Muscle of leg (tissue), 11 donors: ENCODE data around the gene SREBF2. TPM values are rescaled to one million over a fixed set of nuclear protein-coding genes. Genes with fewer than 3 reads are reported as not detected.

Source experiments
- DNase-seq: peaks from one replicate; pipeline ENCODE4 v3.0.0; 2013
- H3K27ac ChIP-seq: one replicate; pipeline ENCODE4 v1.5.1; 2013; ENCODE audit warnings: mild to moderate bottlenecking, low read length, control low read depth
- H3K27me3 ChIP-seq: one replicate; pipeline ENCODE4 v1.6.1; 2013; ENCODE audit warnings: low read length; ENCODE audit not compliant: control insufficient read depth, insufficient read depth
- H3K36me3 ChIP-seq: one replicate; pipeline ENCODE4 v1.6.1; 2013; ENCODE audit warnings: low read length; ENCODE audit not compliant: control insufficient read depth, insufficient read depth
- H3K4me1 ChIP-seq: one replicate; pipeline ENCODE4 v1.6.1; 2013; ENCODE audit warnings: low read length; ENCODE audit not compliant: control insufficient read depth, insufficient read depth
- H3K4me3 ChIP-seq: one replicate; pipeline ENCODE4 v1.5.1; 2013; ENCODE audit warnings: low read length, control low read depth
- H3K9me3 ChIP-seq: replicated peaks from 2 replicates; pipeline ENCODE4 v1.6.1; 2013; ENCODE audit warnings: low read depth, low read length; ENCODE audit not compliant: control insufficient read depth
- WGBS: methylation state at CpG from one replicate; pipeline ENCODE4 v1.1.5; 2013; ENCODE audit warnings: missing lambda C conversion rate; ENCODE audit not compliant: insufficient coverage; 5-methylcytosine and 5-hydroxymethylcytosine counted together
- polyA plus RNA-seq, 8 donors: library from polyadenylated mRNA; unstranded; fragments of 120-200 nt; gene quantifications; one replicate each; pipeline versions ENCODE4 v1.2.1 to v1.2.3, GENCODE V29; 2013; ENCODE audit warnings: inconsistent platforms in 1 of 8, low replicate concordance in 1 of 8; ENCODE audit not compliant: insufficient read length in 8 of 8, insufficient read depth in 1 of 8
- total RNA-seq: library from RNA; stranded (reverse); fragments of 120-200 nt; gene quantifications from one replicate; pipeline ENCODE4 v1.2.4, GENCODE V29; 2013

SREBF2 gene
- total and polyA plus RNA-seq, 9 donors = 30.9 to 106 (median 81.2) TPM

DNA sequence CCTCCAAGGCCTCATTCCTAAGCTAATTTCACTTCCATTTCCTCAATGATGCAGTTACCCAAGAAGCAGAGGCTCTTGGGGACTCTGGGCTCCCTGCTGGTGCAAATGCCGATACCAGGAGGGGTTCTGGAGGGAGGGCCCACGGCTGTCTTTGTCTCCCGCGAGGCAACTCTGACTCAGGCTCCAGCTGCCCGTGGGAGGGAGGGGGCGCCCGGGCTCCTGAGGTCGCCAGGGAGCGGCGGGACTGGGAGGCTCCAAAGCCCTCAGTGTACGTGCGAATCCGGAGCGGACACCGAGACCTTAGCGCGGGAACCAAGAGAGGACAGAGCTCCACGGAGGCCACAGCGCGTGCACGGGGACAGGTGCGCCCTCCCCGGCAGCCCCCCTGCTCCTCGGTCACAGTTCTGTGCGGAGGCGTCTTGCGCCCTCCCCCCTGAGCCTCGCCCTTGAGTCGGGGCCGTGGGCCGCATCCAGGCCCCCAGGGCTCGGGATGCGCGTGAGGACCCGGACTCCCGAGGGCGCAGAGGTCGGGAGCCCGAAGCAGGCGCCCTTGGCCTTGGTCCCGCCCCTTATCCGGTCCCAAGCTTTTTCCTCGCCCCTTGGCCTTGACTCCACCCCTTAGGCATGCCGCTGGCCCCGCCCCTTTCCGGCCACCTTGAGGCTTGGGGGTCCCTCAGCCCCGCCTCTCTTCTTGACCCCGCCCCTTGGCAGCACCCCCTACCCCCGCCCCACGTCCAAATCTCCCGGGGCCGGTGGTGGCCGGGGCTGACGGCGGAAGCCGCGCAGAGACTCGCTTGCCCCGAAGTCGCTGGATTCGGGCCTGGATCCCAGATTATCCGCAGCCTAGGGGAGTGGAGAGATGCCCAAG is 86.7 kb downstream of the SREBF2 start:
- 1% methylated on average over 59 of the region's 62 CpGs for whole genome bisulfite sequencing
- peak; percentile 68 for DNase-seq
- H3K27ac ChIP-seq = no peak overlapping the region
- no peaks in the 10 kb centered on the region for H3K9me3 ChIP-seq
- no peaks in the 10 kb centered on the region for H3K36me3 ChIP-seq
- peak overlapping the region; percentile 38 for H3K4me3 ChIP-seq
- H3K4me1 ChIP-seq = peaks cover 38% of the 10 kb centered on the region
- H3K27me3 ChIP-seq = peaks cover 68% of the 10 kb centered on the region

DNA sequence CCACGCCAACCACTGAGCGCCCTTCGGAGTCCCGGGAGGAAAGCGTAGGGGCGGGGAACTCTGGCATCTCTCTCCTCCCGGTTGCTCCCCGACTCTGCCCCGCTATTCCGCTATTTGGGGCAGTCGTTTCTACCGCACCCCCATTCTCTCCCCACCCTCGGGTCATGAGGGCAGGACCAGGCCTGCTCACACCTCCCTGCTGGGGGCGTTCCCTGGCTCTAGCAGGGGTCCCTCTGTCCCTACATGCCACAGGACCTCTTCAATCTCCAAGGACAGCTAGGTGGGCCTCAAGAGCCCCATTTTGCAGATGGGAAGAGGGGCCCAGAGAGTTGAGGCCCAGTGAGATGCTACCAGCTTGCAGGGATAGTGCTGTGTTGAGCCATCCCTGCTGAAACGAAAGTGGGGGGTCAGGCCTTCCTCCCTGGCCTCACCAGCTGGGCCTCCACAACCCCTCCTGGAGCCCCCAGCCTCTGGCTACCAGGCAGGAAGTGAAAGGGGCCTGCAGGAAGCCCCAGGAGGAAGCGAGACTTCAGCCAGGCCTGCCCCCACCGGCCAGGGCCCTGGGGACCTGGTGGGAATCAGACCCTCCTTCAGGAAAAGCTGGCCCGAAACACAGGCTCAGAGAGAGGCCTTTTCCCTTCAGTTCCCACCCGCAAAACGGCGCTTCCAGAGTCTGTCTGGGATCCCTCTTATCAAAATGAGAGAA is 87.5 kb downstream of the SREBF2 start:
- Histone ChIP-seq H3K9me3 (no peaks in the 10 kb centered on the region), H3K27me3 (peaks cover 69% of the 10 kb centered on the region), H3K4me1 (peaks cover 34% of the 10 kb centered on the region), H3K36me3 (no peaks in the 10 kb centered on the region), H3K27ac (no peak overlapping the region), H3K4me3 (peak overlapping the region; percentile 38)
- DNase-seq = peak; percentile 58
- 20% methylated on average over 15 of the region's 21 CpGs for WGBS

DNA sequence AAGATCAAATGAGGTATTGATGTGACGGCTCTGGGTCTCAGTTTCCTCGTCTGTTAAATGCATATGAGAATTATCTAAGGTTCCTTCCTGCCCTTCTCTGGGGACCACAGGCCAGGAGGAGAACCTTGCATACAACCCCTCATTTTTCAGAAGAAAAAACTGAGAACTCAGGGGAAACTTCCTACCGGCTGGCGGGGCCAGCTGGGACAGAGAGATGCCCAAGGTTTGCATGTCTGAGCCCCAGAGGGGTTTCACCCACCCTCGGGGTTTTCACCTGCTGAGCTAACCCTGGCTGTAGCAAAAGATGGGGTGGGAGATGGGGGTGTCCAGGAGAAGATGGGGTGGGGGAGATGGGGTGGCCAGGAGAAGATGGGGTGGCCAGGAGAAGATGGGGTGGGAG is 89.4 kb downstream of the SREBF2 start:
- no peaks in the 10 kb centered on the region for H3K9me3 ChIP-seq
- H3K27ac ChIP-seq = no peak overlapping the region
- 82% methylated on average over 3 of the region's 5 CpGs for WGBS
- H3K4me3 ChIP-seq = no peak overlapping the region
- peaks cover 67% of the 10 kb centered on the region for H3K27me3 ChIP-seq
- DNase-seq = no peak
- peaks cover 34% of the 10 kb centered on the region for H3K4me1 ChIP-seq
- H3K36me3 ChIP-seq = no peaks in the 10 kb centered on the region

DNA sequence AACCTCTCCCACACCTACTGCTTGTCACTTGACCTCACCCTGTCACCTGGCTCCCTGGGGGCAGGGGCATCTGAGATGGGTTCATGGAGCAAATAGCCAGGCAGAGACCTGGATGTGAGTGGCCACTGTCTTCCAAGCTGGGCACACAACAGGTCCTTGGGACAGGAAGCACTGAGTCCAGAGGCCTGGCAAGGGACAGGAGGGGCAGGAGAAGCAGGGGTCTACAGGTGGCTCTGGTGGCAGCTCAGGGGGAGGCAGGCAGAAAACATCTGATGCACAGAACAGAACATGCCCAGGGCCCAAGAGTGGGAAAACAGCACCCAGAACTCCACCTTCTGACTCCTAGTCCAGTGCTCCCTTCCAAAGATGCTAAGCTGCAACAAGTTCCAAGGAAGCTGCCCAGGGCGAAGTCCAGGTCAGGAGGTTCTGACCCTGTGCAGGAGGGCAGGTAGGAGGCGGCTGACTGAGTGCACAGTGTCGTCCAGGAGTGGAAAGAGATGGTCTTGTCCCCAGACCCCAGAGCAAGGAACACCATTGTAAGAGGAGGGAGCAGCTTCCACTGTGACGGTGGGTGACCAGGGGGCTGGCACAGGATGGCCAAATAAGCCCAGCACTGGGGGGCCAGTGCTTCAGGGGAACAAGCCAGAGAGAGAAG is 90.2 kb downstream of the SREBF2 start:
- Histone ChIP-seq H3K36me3 (no peaks in the 10 kb centered on the region), H3K4me1 (peaks cover 27% of the 10 kb centered on the region), H3K4me3 (no peak overlapping the region), H3K27ac (no peak overlapping the region), H3K9me3 (no peaks in the 10 kb centered on the region), H3K27me3 (peaks cover 66% of the 10 kb centered on the region)
- WGBS = 77% methylated on average over 4 of the region's 4 CpGs
- DNase-seq = no peak

DNA sequence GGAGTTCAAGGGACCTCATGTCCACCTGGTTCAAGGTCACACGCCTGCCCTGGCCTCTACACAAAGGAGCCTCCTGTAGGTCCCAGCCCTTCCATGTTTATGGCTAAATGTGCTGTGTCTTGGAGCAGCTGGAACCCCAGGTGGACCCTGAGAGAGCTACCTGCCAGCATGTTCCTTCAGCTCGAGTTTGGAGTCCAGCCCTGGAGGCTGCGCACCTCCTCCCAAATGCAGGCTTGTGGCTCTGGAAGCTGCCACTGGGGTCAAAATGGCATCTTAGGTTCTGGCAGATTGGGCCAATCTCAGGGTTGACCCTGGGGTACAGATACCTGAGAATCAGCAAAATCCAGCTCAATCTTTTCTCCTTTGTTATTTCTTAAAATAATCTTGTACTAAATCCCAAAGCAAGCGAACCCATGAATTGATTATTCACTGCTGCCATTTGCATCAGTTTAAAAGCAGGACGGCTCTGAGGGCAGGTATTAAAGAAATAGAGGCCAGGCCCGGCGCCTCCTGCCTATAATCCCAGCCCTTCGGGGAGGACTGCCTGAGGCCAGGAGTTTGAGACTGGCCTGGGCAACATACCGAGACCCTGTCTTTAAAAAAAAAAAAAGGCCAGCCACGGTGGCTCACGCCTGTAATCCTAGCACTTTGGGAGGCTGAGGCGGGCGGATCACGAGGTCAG is 90.8 kb downstream of the SREBF2 start:
- Histone ChIP-seq H3K9me3 (no peaks in the 10 kb centered on the region), H3K4me1 (peaks cover 26% of the 10 kb centered on the region), H3K27me3 (peaks cover 66% of the 10 kb centered on the region), H3K4me3 (no peak overlapping the region), H3K36me3 (no peaks in the 10 kb centered on the region), H3K27ac (no peak overlapping the region)
- WGBS = 83% methylated on average over 12 of the region's 14 CpGs
- DNase-seq = no peak

DNA sequence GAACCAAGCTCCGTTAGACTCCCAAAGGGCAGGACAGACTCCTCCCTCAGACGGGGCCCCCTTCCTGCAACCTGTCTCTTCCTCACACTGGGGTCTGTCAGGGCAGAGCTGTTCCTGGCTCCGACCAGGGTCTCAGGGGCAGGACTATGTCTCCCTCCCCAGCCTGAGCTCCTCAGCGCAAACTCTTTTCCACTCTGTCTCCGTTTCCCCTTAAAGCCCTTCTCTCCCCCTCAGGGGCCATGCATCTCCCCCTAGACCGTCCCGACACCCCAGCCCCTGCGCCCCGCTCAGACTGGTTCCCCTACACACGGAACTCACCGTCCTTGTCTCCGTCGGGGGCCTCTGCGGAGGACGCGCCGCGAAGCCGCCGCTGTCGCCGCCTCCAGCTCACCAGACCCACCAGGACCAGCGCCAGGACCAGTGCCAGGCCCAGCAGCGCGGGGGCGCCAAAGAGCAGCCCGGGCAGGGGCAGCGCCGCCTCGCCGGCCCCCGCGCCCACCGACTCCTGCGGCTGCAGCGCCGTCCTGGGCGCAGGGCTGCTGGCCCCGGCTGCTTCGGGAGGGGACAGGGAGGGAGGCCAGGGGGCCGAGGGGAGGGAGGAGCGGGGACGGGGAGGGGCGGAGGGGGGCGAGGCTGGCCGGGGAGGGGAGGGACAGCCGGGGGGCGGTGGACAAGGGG is 93.0 kb downstream of the SREBF2 start:
- H3K27me3 ChIP-seq = peaks cover 44% of the 10 kb centered on the region
- peaks cover 15% of the 10 kb centered on the region for H3K4me1 ChIP-seq
- DNase-seq = peak; percentile 63
- no peaks in the 10 kb centered on the region for H3K9me3 ChIP-seq
- no peak overlapping the region for H3K27ac ChIP-seq
- H3K4me3 ChIP-seq = peak overlapping the region; percentile 15
- 2% methylated on average over 34 of the region's 48 CpGs for WGBS
- no peaks in the 10 kb centered on the region for H3K36me3 ChIP-seq

DNA sequence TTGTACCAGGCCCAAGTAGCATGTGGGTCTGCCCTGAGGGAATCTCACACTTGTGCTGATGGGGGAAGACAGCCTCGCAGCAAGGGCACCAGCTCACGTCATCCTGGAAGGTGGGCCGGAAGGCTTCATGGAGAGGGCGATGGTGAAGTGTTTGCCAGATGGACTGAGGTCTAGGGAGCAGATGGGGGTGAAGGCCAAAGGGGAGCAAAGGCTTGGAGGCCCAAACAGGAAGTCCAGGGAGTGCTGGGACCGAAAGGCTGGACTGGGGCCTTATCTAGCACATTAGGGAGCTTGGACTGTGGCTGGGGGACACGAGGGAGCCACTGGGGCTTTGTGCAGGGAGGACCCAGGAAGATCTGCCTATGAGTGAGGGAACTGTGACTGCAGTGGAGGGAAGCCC is 94.9 kb downstream of the SREBF2 start:
- H3K4me3 ChIP-seq = no peak overlapping the region
- H3K27ac ChIP-seq = no peak overlapping the region
- H3K27me3 ChIP-seq = peaks cover 42% of the 10 kb centered on the region
- H3K9me3 ChIP-seq = no peaks in the 10 kb centered on the region
- H3K36me3 ChIP-seq = no peaks in the 10 kb centered on the region
- DNase-seq = no peak
- 42% methylated on average over 6 of the region's 6 CpGs for WGBS
- H3K4me1 ChIP-seq = peaks cover 15% of the 10 kb centered on the region

DNA sequence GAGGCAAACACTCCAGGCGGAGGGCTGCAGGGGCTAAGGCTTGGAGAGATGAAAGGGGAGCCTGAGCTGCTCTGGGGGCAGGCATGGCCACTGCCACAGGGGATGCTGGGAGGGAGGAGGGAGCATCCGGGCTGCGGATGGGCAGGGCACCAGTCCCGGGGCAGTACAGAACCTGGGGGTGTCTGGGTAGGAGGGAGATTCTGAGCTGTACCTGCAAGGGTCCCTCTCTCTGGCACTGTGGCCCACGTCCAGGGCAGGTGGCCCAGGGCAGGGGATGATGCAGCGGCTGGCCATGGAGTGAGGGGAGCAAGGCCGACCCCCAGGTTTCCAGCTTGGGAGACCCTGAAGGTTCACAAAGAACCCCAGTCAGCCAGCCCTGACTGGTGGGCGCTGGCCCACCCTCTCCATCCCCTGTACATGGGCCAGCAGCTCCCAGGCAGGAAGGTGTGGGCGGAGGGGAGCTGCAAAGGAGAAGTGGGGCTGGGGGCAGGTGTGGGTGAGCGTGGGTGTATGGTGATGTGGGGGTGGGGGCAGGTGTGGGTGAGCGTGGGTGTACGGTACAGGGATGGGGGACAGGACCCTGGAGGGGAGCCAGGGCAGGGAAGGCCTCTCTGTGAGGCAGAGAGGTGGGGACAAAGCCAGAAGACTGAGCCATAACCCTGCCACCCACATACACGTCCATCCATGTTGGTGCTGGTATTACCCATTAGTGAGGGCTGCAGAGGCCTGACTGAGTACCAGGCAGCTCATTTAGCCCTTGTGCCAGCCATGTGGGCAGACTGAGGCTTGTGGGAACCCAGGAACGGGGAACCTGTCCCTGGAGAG is 95.9 kb downstream of the SREBF2 start:
- Histone ChIP-seq H3K27me3 (peaks cover 37% of the 10 kb centered on the region), H3K9me3 (no peaks in the 10 kb centered on the region), H3K4me3 (no peak overlapping the region), H3K4me1 (peaks cover 15% of the 10 kb centered on the region), H3K36me3 (no peaks in the 10 kb centered on the region), H3K27ac (no peak overlapping the region)
- WGBS = 28% methylated on average over 9 of the region's 14 CpGs
- no peak for DNase-seq

DNA sequence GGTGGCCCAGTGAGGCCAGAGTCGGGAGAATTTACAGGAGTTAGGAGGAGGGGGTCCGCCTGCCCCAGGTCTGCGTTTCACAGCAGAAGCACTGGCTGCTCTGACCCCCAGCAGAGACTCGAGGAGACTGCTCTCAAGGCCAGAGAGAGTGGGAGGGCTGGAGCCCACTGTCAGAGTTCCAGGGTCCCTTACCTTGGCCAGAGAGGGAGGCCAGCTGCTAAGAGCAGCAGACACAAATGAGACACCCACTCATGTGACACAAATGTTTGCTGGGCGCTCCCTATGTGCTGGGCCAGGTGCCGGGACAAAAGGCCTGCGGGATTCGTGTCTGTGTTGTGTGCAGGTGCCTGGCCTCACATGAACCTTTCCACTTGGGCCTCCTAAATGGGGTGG is 96.5 kb downstream of the SREBF2 start:
- Histone ChIP-seq H3K27me3 (peaks cover 37% of the 10 kb centered on the region), H3K27ac (no peak overlapping the region), H3K9me3 (no peaks in the 10 kb centered on the region), H3K36me3 (no peaks in the 10 kb centered on the region), H3K4me1 (peaks cover 15% of the 10 kb centered on the region), H3K4me3 (no peak overlapping the region)
- DNase-seq = peak; percentile 49
- 28% methylated on average over 6 of the region's 8 CpGs for WGBS
